Mesothelial cell of epicardium (in vitro differentiated cells): Measurements from ENCODE around the gene LRRC52. TPM values are rescaled to one million over a fixed set of nuclear protein-coding genes. Genes with fewer than 3 reads are reported as not detected.

Source experiments
- DNase-seq, 2 experiments: peaks; one replicate each; pipeline ENCODE4 v3.0.0; 2021; ENCODE audit warnings: low spot score in 2 of 2; ENCODE audit not compliant: unreplicated experiment in 2 of 2
- H3K27ac Mint-ChIP-seq: 2 replicates; pipeline ENCODE4 v1.8.0; 2021; ENCODE audit warnings: mixed read lengths
- H3K27me3 Mint-ChIP-seq: 2 replicates; pipeline ENCODE4 v1.8.0; 2021; ENCODE audit warnings: low read depth, mixed read lengths
- H3K36me3 Mint-ChIP-seq: 2 replicates; pipeline ENCODE4 v1.8.0; 2021; ENCODE audit warnings: mixed read lengths
- H3K4me1 Mint-ChIP-seq: 2 replicates; pipeline ENCODE4 v1.8.0; 2021; ENCODE audit warnings: mixed read lengths
- H3K4me3 Mint-ChIP-seq: 2 replicates; pipeline ENCODE4 v1.8.0; 2021; ENCODE audit warnings: mild to moderate bottlenecking, moderate library complexity, mixed read lengths
- H3K9me3 Mint-ChIP-seq: 2 replicates; pipeline ENCODE4 v1.8.0; 2021; ENCODE audit warnings: mixed read lengths
- total RNA-seq: library from RNA; stranded (reverse); gene quantifications from 3 replicates; pipeline ENCODE4 v1.2.1, GENCODE V29; 2021
- TF ChIP-seq, protein P1 (sequence below): fragments of 200-600 bp; sonication (generic); IDR thresholded peaks from one replicate; pipeline ENCODE4 v1.5.0; 2021; ENCODE audit warnings: antibody characterized with exemption; ENCODE audit not compliant: unreplicated experiment

LRRC52 gene
- total RNA-seq, 1 donor from 2014 or later = not detected

DNA sequence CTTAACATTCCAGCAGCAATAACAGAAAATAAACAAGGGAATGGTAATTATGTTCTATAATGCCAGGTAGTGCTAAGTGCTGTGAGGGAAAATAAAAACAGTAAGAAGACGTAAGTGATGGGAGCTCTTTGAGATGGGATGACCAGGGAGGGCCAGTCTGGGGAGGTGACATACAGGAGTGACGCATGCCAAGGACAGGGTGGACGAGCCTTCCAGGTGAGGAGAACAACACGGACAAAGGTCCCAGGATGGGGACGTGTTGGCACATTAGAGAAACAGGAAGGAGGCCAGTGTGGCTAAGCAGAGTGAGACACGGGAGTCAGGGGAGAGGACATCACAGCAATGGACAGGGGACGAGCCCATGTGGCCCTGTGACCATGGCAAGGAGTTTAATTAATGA is 11.7 kb upstream of the LRRC52 start:
- TF ChIP-seq, protein P1, sequence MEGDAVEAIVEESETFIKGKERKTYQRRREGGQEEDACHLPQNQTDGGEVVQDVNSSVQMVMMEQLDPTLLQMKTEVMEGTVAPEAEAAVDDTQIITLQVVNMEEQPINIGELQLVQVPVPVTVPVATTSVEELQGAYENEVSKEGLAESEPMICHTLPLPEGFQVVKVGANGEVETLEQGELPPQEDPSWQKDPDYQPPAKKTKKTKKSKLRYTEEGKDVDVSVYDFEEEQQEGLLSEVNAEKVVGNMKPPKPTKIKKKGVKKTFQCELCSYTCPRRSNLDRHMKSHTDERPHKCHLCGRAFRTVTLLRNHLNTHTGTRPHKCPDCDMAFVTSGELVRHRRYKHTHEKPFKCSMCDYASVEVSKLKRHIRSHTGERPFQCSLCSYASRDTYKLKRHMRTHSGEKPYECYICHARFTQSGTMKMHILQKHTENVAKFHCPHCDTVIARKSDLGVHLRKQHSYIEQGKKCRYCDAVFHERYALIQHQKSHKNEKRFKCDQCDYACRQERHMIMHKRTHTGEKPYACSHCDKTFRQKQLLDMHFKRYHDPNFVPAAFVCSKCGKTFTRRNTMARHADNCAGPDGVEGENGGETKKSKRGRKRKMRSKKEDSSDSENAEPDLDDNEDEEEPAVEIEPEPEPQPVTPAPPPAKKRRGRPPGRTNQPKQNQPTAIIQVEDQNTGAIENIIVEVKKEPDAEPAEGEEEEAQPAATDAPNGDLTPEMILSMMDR = no peak
- Mint-ChIP-seq H3K36me3 (no peaks in the 10 kb centered on the region), H3K9me3 (no peaks in the 10 kb centered on the region)

DNA sequence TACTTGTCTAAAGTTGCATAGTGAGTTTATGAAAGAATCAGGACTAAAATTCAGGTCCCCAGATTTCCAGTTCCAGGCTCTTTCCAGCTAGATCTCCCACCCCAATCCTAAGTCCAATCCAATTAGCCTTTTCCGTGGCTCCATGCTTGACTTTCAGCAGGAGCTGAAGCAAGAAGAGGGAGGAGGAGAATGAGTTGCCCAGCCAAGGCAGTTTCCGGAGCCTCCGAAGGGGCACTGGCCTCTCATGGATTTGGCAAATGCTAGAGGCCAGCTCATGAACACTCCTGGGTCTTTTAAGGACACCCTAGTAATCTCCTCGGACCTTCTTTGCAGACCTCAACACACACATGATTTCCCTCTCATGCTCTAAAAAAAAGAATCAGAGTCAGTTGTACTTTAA is 10.5 kb upstream of the LRRC52 start:
- Mint-ChIP-seq H3K27ac (no peak overlapping the region), H3K4me1 (no peaks in the 10 kb centered on the region), H3K9me3 (no peaks in the 10 kb centered on the region), H3K4me3 (no peak overlapping the region), H3K36me3 (no peaks in the 10 kb centered on the region), H3K27me3 (peaks cover 25% of the 10 kb centered on the region)
- TF ChIP-seq, protein P1 = no peak
- DNase-seq = no peak

More for the DNA sequence above, 11.7 kb upstream of the LRRC52 start:
- H3K27ac Mint-ChIP-seq = no peak overlapping the region
- H3K4me3 Mint-ChIP-seq = no peak overlapping the region
- H3K4me1 Mint-ChIP-seq = peaks cover 5% of the 10 kb centered on the region
- H3K27me3 Mint-ChIP-seq = peaks cover 25% of the 10 kb centered on the region
- no peak for DNase-seq

DNA sequence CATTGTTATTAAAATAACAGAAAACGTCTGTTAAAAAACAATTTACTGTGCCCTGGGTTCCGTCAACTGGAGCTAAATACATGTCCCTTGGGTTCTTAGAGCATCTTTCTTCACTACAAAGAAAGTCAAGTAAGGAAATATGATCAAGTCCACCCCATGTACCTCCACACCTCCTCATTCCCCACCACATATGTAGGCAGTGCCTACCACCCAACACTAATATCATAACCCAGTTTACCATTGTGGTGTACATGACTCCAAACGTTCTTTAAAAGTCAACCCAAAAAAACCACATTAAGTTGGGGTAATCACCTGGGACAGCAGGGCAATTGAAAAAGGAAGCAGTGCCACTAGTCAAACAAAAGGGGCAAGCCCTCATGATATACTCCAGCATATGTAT is 7.8 kb upstream of the LRRC52 start:
- no peak overlapping the region for H3K4me3 Mint-ChIP-seq
- no peak for DNase-seq
- TF ChIP-seq, protein P1 = no peak
- H3K36me3 Mint-ChIP-seq = no peaks in the 10 kb centered on the region
- no peak overlapping the region for H3K27ac Mint-ChIP-seq
- no peaks in the 10 kb centered on the region for H3K4me1 Mint-ChIP-seq
- H3K27me3 Mint-ChIP-seq = peaks cover 20% of the 10 kb centered on the region
- H3K9me3 Mint-ChIP-seq = no peaks in the 10 kb centered on the region

DNA sequence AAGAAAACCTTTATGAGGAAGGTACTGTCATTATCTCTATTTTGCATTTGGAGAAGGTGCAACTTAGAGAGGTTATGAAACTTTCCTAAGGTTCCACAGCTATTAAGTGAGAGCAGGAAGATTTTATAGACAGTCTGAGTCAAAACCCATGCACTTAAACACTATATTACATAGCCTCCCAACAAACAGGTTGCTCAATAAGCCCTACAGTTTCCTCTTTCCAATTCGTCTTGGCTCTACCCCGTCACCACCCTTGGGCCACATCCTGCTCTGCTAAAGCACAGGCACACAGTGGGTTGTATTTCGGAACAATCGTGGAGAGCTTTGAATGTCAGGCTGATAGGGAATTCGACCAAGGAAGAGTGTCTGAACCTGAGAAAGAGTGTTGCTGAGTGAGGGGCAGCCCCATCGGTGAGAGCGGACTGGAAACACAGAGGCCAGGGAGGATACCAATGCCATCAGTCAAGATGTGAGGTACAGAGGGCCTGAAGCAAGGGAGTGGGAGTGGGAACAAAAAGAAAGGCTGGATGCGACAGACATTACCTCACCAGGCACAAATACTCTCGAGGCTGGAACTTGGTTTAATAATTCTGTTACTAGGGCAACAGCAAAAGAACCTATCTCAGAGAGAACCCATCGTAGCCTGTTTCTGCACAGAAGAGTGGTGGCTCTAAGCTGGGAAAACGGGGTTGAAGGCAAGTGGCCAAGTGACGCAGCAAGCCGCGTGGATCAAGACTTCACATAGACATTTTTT is 6.3 kb upstream of the LRRC52 start:
- Mint-ChIP-seq H3K9me3 (no peaks in the 10 kb centered on the region), H3K4me1 (no peaks in the 10 kb centered on the region), H3K27me3 (peaks cover 12% of the 10 kb centered on the region), H3K4me3 (no peak overlapping the region), H3K36me3 (no peaks in the 10 kb centered on the region), H3K27ac (no peak overlapping the region)
- DNase-seq = no peak
- TF ChIP-seq, protein P1 = no peak

DNA sequence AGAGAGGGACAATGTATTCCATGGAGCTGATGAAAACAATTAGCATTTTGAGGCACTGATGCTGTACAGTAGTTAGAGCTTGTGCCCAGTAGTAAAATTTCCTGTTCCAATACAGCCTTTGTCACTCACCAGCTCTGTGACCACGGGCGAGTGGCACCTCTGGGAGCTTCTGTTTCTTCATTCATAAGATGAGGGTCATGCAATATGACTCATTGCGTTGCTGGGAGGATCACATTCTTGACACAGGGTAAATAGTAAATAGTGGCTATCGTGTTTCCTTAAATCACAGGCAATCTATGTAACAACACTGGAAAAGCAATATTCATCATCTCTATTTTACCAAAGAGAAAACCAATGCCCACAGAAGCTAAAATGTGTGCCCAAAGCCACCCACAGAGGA is 4.5 kb upstream of the LRRC52 start:
- H3K4me3 Mint-ChIP-seq = no peak overlapping the region
- H3K4me1 Mint-ChIP-seq = peaks cover 7% of the 10 kb centered on the region
- H3K9me3 Mint-ChIP-seq = no peaks in the 10 kb centered on the region
- TF ChIP-seq, protein P1 = no peak
- H3K27me3 Mint-ChIP-seq = peaks cover 7% of the 10 kb centered on the region
- no peaks in the 10 kb centered on the region for H3K36me3 Mint-ChIP-seq
- H3K27ac Mint-ChIP-seq = no peak overlapping the region
- DNase-seq = no peak
